HepG2 (cell line): Measurements from ENCODE around the gene MSMB. TPM values are rescaled to one million over a fixed set of nuclear protein-coding genes. Genes with fewer than 3 reads are reported as not detected.

Experiments used
- DR1 ChIP-seq: sonication (generic); formaldehyde crosslinking; IDR thresholded peaks from 2 replicates; pipeline ENCODE4 v1.8.0; 2021; ENCODE audit warnings: mild to moderate bottlenecking, missing genetic modification reagents, inconsistent platforms
- ELF3 ChIP-seq: IDR thresholded peaks from 2 replicates; pipeline ENCODE4 v1.6.1; 2016; ENCODE audit warnings: missing genetic modification reagents, missing compliant biosample characterization
- ELF4 ChIP-seq: sonication (generic); formaldehyde crosslinking; IDR thresholded peaks from 2 replicates; pipeline ENCODE4 v1.5.0; 2020; ENCODE audit warnings: missing genetic modification reagents, mild to moderate bottlenecking, moderate library complexity, borderline replicate concordance
- FOXK2 ChIP-seq: fragments of 450-650 bp; IDR thresholded peaks from 2 replicates; pipeline ENCODE4 v1.6.1; 2016
- HOXA3 ChIP-seq: sonication (generic); formaldehyde crosslinking; IDR thresholded peaks from 2 replicates; pipeline ENCODE4 v1.5.0; 2020; ENCODE audit warnings: missing genetic modification reagents
- KDM3A ChIP-seq: IDR thresholded peaks from 2 replicates; pipeline ENCODE4 v1.6.1; 2018; ENCODE audit warnings: low read depth, missing compliant biosample characterization
- KLF11 ChIP-seq: IDR thresholded peaks from 2 replicates; pipeline ENCODE4 v1.6.1; 2016; ENCODE audit warnings: missing compliant biosample characterization
- MEIS2 ChIP-seq: sonication (generic); formaldehyde crosslinking; IDR thresholded peaks from 2 replicates; pipeline ENCODE4 v1.9.0; 2021; ENCODE audit warnings: mild to moderate bottlenecking, missing genetic modification reagents
- NFIC ChIP-seq: IDR thresholded peaks from 2 replicates; pipeline ENCODE4 v1.6.1; 2012; ENCODE audit warnings: mild to moderate bottlenecking, low read length, inconsistent platforms
- NPAS2 ChIP-seq: sonication (generic); formaldehyde crosslinking; IDR thresholded peaks from 2 replicates; pipeline ENCODE4 v1.8.0; 2022; ENCODE audit warnings: mild to moderate bottlenecking, missing genetic modification reagents, borderline replicate concordance
- PHF5A ChIP-seq: IDR thresholded peaks from one replicate; pipeline ENCODE4 v1.6.1; 2018; ENCODE audit warnings: low read depth, missing genetic modification reagents; ENCODE audit not compliant: unreplicated experiment
- RFXANK ChIP-seq: IDR thresholded peaks from 2 replicates; pipeline ENCODE4 v1.6.1; 2016
- RNF219 ChIP-seq: sonication (generic); formaldehyde crosslinking; IDR thresholded peaks from 2 replicates; pipeline ENCODE4 v1.5.0; 2020; ENCODE audit warnings: mild to moderate bottlenecking, missing genetic modification reagents
- RXRA ChIP-seq: sonication (generic); formaldehyde crosslinking; IDR thresholded peaks from 2 replicates; pipeline ENCODE4 v1.5.1; 2020; ENCODE audit warnings: missing genetic modification reagents
- SOX6 ChIP-seq, 2 experiments: fragments of 450-650 bp in 1 of 2; sonication (generic) in 1 of 2; formaldehyde crosslinking in 1 of 2; IDR thresholded peaks; 2 replicates each; pipeline versions ENCODE4 v1.4.0 to v1.6.1; 2017 to 2020; ENCODE audit warnings: antibody characterized with exemption in 1 of 2, mild to moderate bottlenecking in 1 of 2, missing genetic modification reagents in 1 of 2
- TAF15 ChIP-seq: fragments of 200-400 bp; formaldehyde crosslinking; IDR thresholded peaks from one replicate; pipeline ENCODE4 v1.6.1; 2018; ENCODE audit warnings: mild to moderate bottlenecking, low read depth, low read length; ENCODE audit not compliant: poor library complexity, severe bottlenecking
- ZBTB20 ChIP-seq: sonication (generic); formaldehyde crosslinking; IDR thresholded peaks from 2 replicates; pipeline ENCODE4 v1.8.1; 2023; ENCODE audit warnings: missing genetic modification reagents, low read depth, mild to moderate bottlenecking, borderline replicate concordance
- ZMYM2 ChIP-seq: sonication (generic); formaldehyde crosslinking; IDR thresholded peaks from 2 replicates; pipeline ENCODE4 v1.8.0; 2022; ENCODE audit warnings: mild to moderate bottlenecking, missing genetic modification reagents
- ZNF331 ChIP-seq: sonication (generic); formaldehyde crosslinking; IDR thresholded peaks from 2 replicates; pipeline ENCODE4 v1.4.0; 2020; ENCODE audit warnings: missing genetic modification reagents
- ZNF557 ChIP-seq: sonication (generic); formaldehyde crosslinking; IDR thresholded peaks from 2 replicates; pipeline ENCODE4 v1.4.0; 2020; ENCODE audit warnings: missing genetic modification reagents
- ZSCAN20 ChIP-seq: sonication (generic); formaldehyde crosslinking; IDR thresholded peaks from 2 replicates; pipeline ENCODE4 v1.4.0; 2020; ENCODE audit warnings: missing genetic modification reagents, mild to moderate bottlenecking, borderline replicate concordance
- ZSCAN9 ChIP-seq: IDR thresholded peaks from 2 replicates; pipeline ENCODE4 v1.6.1; 2016; ENCODE audit warnings: borderline replicate concordance
- polyA plus RNA-seq, 8 experiments: library from polyadenylated mRNA; depleted of rRNA in 3 of 8; stranded (reverse) in 7 of 8; unstranded in 1 of 8; fragments of >200 nt; fragmentation: Illumina TruSeq in 4 of 8; extraction: Trizol in 4 of 8; gene quantifications; 2 replicates each; pipeline versions ENCODE4 v1.2.1 to v1.2.3, GENCODE V29; 2011 to 2016; ENCODE audit warnings: low read depth in 4 of 8, missing spikeins in 1 of 8, mixed read lengths in 1 of 8; ENCODE audit not compliant: insufficient read depth in 1 of 8
- total RNA-seq, 5 experiments: library from RNA; depleted of rRNA; stranded (reverse); fragments of >200 nt; fragmentation: Illumina TruSeq; extraction: Trizol; gene quantifications; 2 replicates each; pipeline ENCODE4 v1.2.3, GENCODE V29; 2016; ENCODE audit warnings: low read depth in 1 of 5
- TF ChIP-seq, protein P1 (sequence below): sonication (generic); formaldehyde crosslinking; IDR thresholded peaks from 2 replicates; pipeline ENCODE4 v1.4.0; 2020; ENCODE audit warnings: mild to moderate bottlenecking, missing genetic modification reagents, borderline replicate concordance

The MSMB gene
- total and polyA plus RNA-seq, 2 of the 13 experiments (the other 11 are each of a cell fraction or from before 2014, with no cell fraction given): 0.84 TPM; not detected in 1

DNA sequence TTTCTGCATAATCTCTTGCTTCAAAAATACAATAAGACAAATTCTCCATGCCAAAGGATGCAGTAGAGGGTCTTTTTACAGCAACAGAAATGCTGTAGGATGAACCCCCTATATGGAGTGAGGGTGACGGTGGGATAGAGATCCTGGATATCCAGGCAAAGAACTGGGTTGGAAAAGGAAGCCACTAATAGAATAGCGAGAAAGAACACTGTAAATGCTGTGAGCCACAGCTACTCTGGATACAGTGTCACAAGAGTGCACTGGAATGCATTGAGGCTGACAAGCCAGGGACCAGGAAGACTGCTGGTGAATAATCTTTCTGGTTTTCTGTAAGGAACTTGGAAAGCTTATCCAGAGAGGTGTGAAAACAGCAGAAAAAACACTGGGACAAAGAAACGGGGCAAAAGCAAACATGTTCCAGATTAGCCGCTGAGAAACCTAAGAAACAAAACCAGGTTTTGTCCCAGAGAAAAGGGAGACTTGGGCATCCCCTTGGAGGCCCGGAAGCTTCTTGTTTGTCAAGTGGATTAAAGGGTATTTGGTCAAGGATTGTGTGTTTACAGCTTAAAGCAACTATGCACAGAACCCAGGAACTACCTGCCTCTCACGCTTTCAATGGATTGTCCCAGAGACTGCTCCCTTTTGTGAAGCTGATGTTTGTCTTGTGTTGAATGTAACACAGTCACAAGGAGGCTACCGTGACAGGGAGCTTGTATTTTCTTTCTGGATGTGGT is 6.2 kb upstream of the MSMB start (continued):
- TF ChIP-seq MEIS2 (peak; percentile 90), DR1 (CRISPR knock-in tag) (no peak), PHF5A (CRISPR knock-in tag) (peak; percentile 88), HOXA3 (CRISPR knock-in tag) (peak; percentile 74), RNF219 (no peak), NPAS2 (CRISPR knock-in tag) (peak; percentile 70; the same call in 1 of the 2 replicates), ZSCAN9 (CRISPR knock-in tag) (peak; percentile 70; the same call in 1 of the 2 replicates), ZBTB20 (CRISPR knock-in tag) (peak; percentile 77), TAF15 (no peak), ELF3 (peak; percentile 93), RXRA (CRISPR knock-in tag) (peak; percentile 80; the same call in 1 of the 2 replicates), NFIC (peak; percentile 90; the same call in 1 of the 2 replicates), KDM3A (CRISPR knock-in tag) (peak; percentile 24; the same call in 1 of the 2 replicates), RFXANK (CRISPR knock-in tag) (no peak; the same call in 1 of the 2 replicates), ZMYM2 (peak; percentile 73; the same call in 1 of the 2 replicates), ZSCAN20 (CRISPR knock-in tag) (peak; percentile 80), FOXK2 (peak; percentile 39; the same call in 1 of the 2 replicates), ELF4 (CRISPR knock-in tag) (peak; percentile 86; the same call in 1 of the 2 replicates), KLF11 (CRISPR knock-in tag) (no peak; the same call in 1 of the 2 replicates), ZNF557 (peak; percentile 65; the same call in 1 of the 2 replicates), SOX6 (IDR thresholded peaks at IDR 0.05) (no peak), SOX6 (CRISPR knock-in tag; IDR thresholded peaks at IDR 0.05) (peak; percentile 99), ZNF331 (CRISPR knock-in tag) (peak; percentile 76; the same call in 1 of the 2 replicates)
- TF ChIP-seq, protein P1, sequence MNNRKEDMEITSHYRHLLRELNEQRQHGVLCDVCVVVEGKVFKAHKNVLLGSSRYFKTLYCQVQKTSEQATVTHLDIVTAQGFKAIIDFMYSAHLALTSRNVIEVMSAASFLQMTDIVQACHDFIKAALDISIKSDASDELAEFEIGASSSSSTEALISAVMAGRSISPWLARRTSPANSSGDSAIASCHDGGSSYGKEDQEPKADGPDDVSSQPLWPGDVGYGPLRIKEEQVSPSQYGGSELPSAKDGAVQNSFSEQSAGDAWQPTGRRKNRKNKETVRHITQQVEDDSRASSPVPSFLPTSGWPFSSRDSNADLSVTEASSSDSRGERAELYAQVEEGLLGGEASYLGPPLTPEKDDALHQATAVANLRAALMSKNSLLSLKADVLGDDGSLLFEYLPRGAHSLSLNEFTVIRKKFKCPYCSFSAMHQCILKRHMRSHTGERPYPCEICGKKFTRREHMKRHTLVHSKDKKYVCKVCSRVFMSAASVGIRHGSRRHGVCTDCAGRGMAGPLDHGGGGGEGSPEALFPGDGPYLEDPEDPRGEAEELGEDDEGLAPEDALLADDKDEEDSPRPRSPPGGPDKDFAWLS (CRISPR knock-in tag): peak; percentile 97; the same call in 1 of the 2 replicates
